NCI-H774 (cell line): ENCODE data around the gene GLP2R.

Experiments used
- DNase-seq: peaks from one replicate; lab custom pipeline; 2025; lab: John Stamatoyannopoulos, UW

Gene GLP2R

DNA sequence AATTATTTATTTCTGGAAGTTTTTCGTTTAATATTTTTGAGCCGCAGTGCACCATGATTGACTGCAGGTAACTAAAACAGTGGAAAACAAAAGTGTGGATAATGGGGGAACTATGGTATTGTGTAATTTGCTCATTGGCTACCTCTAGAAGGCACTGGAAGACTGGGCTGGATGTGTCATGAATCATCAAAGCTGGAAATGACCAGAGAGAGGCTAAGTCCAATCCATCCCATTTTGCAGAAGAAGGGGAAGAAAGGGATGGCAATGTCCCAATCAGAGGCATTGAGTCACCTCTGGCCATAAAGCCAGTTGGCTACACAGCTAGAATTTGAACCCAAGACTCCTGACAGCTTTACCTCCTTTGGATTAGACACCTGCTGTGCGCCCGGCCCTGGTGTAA is 29.3 kb downstream of the GLP2R start:
- DNase-seq, result no peak

DNA sequence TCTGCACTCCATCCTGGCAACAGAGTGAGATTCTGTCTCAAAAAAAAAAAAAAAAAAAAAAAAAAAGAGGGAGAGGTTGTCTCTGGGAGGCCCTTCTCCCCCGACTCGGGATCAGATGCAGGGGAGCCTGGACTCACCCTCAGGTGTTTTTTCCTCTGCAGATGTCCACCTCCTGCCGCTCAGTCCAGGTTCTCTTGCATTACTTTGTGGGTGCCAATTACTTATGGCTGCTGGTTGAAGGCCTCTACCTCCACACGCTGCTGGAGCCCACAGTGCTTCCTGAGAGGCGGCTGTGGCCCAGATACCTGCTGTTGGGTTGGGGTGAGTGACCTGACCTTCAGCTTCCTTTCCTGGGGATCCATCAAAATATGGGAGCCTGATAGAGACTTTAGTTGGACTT is 34.1 kb downstream of the GLP2R start:
- no peak for DNase-seq

DNA sequence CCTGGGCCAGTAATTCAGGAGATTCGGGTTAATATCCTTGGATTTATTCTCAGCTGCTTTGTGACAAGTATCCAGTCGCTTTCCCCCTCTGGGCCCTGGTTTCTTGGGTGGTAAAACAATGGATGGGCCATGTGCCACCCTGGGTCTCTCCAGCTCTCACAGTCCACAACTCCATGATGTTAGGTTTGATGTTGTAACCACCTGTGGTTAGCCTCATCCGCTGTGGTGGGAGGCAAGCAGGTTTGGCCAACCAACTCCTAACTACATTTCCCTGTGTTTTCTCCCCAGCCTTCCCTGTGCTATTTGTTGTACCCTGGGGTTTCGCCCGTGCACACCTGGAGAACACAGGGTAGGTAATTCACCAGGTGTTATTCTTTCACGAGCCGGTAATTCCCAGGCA is 35.1 kb downstream of the GLP2R start:
- no peak for DNase-seq

DNA sequence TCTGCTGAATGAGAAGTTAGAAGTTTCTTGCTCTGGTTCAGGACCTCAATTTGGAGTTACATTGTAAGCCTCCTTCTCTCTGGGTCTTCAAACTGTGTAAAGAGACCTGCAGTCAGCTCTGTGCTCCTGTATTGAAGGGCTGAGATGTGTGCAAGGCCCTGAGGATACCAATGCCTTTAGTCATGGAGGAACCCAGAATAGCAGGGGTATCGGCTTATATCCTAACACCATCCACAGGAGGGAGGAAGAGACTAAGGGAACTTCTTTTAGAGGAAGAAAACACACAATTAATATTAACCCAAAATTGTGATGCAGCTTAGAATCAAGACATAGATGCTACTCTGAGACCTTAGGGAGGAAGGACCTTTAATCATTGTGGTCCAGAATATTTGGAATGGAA is 36.5 kb downstream of the GLP2R start:
- DNase-seq, result no peak

DNA sequence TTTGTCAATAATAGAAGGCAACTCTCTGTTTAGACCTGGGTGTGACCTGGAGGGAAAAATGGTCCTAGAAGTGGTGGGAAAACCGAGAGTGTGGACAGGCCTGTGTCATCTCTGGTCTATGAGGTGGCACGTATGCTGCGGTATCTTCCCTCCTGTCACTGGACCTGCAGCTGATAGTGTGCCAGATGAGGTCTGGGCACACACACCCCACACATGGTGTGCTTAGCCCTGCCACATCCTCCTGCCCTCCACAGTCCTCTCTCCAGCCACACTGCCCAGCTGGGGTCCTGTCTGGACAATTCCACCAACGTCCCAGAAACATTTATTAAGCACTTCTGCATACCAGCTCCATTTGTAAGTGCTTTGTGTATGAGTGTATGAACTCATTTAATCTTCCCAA is 37.2 kb downstream of the GLP2R start:
- DNase-seq, result no peak

- no peak for DNase-seq
These were observed 39.9 kb downstream of the GLP2R start for GRCh38 chr17:9865586-9865985.

- DNase-seq, result no peak
These were observed 42.8 kb downstream of the GLP2R start for GRCh38 chr17:9868552-9868951.

GRCh38 chr17:9872852-9873251 is 47.1 kb downstream of the GLP2R start:
- no peak for DNase-seq

GRCh38 chr17:9874722-9875121 is 49.0 kb downstream of the GLP2R start:
- no peak for DNase-seq

GRCh38 chr17:9875441-9875840 is 49.7 kb downstream of the GLP2R start:
- DNase-seq, result no peak

DNA sequence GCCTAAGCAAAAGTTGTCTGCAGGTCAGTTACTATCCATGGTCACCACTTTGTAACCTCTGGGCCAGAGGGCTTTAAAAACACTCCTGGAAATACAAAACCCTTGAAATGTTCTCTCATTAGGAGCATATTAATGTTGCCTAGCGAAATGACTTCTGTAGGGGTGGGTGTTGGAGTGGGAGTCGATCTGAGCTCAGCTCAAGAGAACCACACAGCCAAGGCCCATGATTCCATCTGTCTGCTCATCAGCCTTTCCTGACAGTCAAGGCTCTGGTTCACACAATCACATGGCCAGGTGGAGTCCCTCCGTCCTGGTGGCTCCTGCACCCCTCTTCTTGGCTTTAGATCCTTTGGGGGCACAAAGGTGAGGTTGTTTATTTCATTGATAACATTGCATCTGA is 52.6 kb downstream of the GLP2R start:
- no peak for DNase-seq

DNA sequence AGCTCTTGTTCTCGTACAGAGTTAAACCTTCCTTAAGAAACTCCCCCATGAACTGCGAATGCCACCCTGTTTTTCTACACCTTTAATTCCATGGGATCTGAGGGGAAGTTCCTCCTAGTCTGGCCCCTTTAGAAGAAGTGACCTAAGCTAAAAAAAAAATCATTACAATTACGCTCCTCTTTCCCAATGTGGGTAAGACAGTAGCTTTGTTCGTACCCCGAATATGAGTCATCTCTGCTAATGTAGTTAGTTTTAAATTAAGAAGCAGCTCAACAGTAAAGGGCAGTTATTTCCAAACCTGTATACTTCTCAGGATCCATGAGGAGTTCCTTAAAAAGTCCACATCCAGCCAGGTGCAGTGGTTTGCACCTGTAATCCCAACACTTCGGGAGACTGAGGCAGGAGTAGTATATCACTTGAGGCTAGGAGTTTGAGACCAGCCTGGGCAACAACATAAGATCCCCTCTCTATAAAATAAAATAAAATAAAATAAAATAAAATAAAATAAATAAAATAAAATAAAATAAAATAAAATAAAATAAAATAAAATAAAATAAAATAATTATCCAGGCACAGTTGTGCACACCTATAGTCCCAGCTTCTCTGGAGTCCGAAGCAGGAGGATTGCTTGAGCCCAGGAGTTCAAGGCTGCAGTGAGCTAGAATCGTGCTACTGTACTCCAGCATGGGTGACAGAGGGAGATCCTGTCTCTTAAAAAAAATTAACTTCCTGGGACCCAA is 53.2 kb downstream of the GLP2R start:
- no peak for DNase-seq

DNA sequence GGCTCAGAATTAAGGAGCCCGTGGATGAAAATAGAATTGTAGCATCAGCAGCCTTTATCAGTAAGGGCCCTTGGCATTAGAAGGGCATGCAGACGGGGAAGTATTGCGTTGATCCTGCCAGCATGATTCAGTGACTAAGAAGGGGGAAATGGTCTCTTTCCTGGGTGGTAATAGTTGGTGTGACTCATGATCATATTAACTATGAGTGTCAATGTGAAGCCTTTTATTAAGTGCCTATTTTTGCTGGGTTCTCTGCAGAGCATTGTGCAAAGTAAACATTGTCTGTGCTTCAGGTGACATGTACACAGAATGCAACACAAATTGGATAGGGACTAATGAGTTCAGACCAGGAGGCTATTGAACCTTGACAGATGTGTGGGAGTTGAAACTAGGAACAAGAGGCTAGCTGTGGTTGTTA is 54.9 kb downstream of the GLP2R start:
- DNase-seq, result no peak

- DNase-seq, result no peak
These were observed 57.7 kb downstream of the GLP2R start for GRCh38 chr17:9883451-9883850.

DNA sequence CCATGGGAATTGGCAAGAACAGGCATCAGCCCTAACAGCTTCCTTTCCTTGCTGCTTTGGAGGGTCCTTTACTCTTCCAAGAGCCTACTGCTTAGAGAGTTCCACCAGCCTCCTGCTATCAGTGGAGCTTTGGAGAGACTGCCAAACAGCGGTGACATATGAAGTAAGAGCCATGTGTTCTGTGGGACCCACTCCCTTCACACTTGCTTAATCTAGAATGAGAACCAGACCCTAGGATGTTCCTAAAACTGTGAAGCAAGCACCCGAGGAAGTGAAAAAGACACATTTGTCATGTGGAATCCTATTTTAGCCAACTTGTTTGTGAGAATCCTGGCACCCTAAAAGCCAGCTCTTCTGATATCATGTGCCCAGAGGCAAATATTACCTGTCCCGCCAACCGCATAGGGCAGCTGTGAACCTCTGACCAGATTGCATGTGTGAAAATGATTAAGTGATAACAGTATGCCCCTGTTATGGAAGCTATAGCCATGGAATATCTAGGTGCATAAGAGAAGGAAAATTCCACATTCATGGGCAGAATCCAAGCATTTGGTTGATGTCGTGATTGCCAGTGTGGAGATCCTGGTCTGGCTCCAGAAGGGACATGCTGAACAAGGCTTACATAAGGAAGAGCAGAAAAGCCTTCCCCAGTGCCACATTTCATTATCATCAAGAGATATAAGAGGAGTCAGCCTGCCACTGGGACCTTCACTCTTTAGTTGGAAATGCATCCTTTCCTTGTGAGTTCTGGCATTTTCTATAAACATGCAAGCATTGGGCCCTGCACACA is 60.6 kb downstream of the GLP2R start:
- DNase-seq, result no peak

GRCh38 chr17:9887508-9887907 is 61.8 kb downstream of the GLP2R start:
- DNase-seq, result no peak

- no peak for DNase-seq
These were observed 64.4 kb downstream of the GLP2R start for GRCh38 chr17:9890124-9890523.

DNA sequence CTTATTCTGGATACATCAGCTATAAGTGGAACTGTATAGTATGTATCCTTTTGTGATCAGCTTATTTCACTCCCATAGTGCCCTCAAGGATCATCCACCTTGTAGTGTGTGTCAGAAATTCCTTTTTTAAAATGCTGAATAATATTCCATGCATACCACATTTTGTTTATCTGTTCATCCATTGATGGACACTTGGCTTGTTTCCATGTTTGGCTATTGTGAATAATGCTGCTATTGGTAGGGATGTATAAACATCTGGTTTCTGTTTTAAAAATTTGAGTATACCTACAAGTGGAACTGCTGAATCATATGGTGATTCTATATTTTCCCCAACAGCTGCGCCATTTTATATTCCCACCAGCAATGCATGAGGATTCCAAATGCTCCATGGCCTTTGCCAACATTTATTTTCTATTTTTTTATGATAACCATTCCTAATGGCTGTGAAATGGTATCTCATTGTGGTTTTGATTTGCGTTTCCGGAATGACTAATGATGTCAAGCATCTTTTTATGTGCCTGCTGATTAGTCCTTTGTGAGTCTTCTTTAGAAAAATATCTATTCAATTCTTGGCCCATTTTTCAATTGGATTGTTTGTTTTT is 67.8 kb downstream of the GLP2R start:
- DNase-seq, result no peak

DNA sequence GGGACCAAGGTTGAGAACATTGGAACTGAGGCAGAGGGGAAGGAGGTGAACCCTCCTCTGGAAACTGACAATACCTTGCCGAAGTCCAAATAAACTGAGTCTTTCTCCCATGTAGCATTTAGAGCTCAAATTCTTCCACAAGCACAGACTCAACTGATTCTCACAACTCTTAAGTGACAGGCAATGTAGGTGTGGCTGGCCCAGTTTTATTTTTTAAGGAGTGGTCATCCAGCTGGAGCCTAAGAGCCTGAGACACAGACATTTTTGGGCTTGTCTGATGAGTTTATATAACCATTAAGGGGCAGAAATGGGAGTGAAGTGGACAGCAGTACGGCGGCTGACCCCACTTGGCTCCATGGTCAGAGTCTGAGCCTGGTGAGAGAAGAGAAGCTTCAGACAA is 68.5 kb downstream of the GLP2R start:
- DNase-seq, result no peak

- DNase-seq, result no peak
These were observed 70.2 kb downstream of the GLP2R start for GRCh38 chr17:9895923-9896322.

- DNase-seq, result no peak
These were observed 71.7 kb downstream of the GLP2R start for GRCh38 chr17:9897372-9897968.

- DNase-seq, result no peak
These were observed 73.1 kb downstream of the GLP2R start for GRCh38 chr17:9898812-9899211.
